RCC 7860 (cell line): ENCODE data around the gene TAAR1.
"Not testable (repeated sequence)": the region's sequence is repeated elsewhere in the genome, so short reads cannot be mapped to it uniquely, and the experiment has no call there.

Source experiments
- DNase-seq: peaks from one replicate; pipeline ENCODE4 v3.0.0-alpha.2; 2015; ENCODE audit warnings: low spot score
- FAIRE-seq: peaks from 2 replicates; lab custom pipeline; 2012; peaks lifted over from hg19 to GRCh38; lab: Jason Lieb, UNC

TAAR1 gene

DNA sequence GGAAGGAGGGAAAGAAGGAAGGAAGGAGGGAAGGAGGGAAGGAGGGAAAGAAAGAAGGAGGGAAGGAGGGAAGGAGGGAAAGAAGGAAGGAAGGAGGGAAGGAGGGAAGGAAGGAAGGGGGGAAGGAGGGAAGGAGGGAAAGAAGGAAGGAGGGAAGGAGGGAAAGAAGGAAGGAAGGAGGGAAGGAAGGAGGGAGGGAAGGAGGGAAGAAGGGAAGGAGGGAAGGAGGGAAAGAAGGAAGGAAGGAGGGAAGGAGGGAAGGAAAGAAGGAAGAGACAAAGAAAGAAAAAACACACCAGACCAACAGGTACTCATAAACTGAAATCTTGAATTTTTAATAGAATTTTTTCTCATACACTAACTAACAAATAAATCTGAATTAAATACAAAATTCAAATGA lies 58.1 kb downstream of the TAAR1 start:
- DNase-seq, FAIRE-seq: not testable (repeated sequence)

- no peak for FAIRE-seq
- no peak for DNase-seq
Observed at GRCh38 chr6:132598473-132598872, 60.5 kb downstream of the TAAR1 start.

DNA sequence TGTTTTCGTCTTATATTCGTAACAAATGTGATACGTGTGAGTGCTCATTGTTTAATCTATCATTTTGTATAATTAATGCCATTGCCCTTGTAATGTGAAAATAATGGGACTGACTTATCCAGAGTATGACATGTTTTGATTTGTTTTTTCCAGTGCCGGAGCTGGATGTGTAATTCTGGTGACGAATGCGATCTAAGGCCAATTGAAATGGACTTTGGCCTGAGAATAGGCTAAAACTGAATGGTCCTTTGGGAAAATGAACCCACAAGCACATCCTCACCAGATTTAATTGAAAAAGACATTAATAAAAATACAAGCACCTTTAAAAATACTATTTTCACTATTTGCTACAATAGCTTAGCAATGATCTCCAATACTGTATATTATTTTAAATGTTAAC lies 62.8 kb downstream of the TAAR1 start:
- FAIRE-seq, result no peak
- DNase-seq, result no peak
